SH-SY5Y (cell line): ENCODE measurements around the gene DIPK1C.

Experiments used
- GATA2 ChIP-seq: IDR thresholded peaks from 2 replicates; pipeline ENCODE4 v1.6.1; 2011; ENCODE audit warnings: mild to moderate bottlenecking, low read depth, low read length
- GATA3 ChIP-seq: IDR thresholded peaks from 2 replicates; pipeline ENCODE4 v1.6.1; 2011; ENCODE audit warnings: low read depth, mild to moderate bottlenecking, low read length, moderate library complexity

Gene DIPK1C

DNA sequence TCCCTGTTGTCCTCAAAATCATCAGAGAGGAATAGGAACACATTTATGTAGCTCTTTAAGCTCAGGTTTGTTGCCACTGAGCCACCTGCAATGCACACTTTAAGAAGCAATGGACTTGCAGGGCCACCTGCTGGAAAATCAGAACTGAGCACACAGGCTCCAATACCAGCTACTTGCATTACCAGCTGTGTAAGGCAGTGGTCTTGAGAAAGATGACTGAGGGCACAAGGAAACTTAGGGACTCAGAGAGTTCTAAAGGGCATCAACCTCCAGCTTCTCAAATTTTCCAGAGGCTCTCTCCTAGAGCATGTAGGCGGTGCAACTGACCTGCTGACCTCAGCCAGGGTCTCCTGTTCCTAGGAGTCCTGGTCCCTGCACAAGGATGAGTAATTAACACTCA is 36.6 kb upstream of the DIPK1C start:
- TF ChIP-seq GATA3, result no peak
- TF ChIP-seq GATA2, result no peak

- TF ChIP-seq GATA3 (no peak), GATA2 (no peak)
Observed at GRCh38 chr18:74492259-74492658, 35.2 kb upstream of the DIPK1C start.

DNA sequence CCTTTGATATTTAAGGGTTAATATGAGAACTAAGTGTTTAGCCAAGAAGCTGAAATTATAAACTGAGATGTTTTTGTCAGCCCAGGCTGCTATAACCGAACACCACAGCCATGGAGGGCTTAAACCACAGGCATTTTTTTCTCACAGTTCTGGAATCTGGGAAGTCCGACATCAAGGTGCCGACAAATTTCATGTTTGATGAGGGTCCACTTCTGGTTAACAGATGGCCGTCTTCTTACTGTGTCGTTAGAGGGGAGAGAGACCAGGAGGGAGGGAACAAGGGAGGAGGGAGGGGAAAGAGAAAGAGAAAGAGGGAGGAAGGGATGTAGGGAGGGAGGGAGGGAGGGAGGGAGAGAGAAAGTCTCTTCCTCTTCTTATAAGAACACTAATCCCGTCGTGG is 32.6 kb upstream of the DIPK1C start:
- TF ChIP-seq GATA2, result no peak
- TF ChIP-seq GATA3, result no peak

DNA sequence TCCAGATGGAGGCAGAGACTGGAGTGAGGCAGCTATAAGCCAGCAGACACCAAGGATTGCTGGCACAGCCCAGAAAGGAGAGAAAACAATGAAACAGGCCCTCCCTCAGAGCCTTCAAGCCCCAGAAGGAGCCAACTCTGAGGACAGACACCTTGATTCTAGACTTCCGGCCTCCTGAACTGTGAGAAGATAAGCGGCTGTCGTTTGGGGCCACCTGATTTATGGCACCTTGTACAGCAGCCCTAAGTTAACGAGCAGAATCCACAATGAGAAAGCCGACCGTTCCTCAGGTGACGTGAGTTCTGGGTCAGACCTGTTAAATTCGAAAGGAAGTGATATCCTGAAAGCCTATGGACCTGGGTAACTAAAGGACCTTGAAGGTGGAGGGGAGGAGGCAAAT is 31.8 kb upstream of the DIPK1C start:
- no peak for TF ChIP-seq GATA3
- TF ChIP-seq GATA2, result no peak

GRCh38 chr18:74488354-74488753 is 31.2 kb upstream of the DIPK1C start:
- no peak for TF ChIP-seq GATA3
- TF ChIP-seq GATA2, result no peak

DNA sequence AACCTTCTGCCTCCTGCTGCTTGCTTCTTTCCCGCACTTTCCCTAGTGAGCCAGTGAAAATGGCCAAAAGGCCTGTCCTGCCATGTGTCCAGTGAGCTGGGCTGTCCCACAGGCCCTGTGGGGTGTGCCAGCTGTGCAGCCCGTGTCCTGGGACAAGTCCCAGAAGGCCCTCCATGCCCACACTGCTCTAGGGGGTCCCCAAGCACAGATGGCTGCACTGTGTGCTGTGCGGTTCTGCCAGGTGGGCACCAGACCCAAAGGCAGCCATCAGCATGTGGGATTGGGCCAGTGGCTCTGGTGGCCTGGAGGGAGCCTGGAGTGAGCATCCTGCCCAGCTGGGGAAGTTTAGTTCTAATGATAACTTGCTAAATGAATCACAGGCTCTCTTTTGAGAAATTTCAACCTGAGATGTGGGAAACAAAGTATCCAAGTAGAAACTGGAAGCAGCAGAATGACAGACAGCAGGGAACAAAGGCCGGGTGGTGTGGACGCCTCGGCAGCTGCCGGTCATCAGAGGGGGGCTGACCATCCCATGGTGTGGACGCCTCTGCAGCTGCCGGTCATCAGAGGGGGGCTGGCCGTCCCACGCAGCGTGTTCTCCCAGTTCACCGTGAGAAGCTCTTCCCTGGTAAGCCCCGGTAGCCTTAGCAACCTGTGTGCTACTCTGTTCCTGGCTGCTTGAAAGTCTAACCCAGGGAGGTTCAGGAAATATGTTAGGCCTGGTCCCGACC is 29.2 kb upstream of the DIPK1C start:
- no peak for TF ChIP-seq GATA3

- TF ChIP-seq GATA2 (no peak), GATA3 (no peak)
Observed at GRCh38 chr18:74482697-74483096, 25.6 kb upstream of the DIPK1C start.

DNA sequence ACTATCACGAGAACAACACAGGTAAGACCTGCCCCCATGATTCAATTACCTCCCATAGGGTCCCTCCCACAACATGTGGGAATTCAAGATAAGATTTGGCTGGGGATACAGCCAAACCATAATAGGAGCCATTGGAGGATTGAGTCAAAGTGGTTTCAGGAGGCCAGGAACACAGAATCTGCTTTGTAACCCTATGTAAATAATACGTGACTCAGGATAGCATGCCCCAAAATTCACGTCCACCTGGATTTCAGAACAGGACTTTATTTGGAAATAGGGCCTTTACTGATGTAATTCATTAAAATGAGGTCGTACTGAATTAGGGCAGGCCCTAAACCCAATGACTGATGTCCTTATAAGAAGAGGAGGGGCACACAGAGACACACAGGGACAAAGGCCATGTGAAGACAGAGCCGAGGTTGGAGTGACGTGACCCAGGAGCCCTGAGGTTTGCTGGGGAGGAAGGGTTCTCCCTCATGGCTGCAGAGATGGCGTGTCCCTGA is 23.1 kb upstream of the DIPK1C start:
- TF ChIP-seq GATA2, result no peak
- no peak for TF ChIP-seq GATA3

- no peak for TF ChIP-seq GATA3
Observed at GRCh38 chr18:74479486-74480148, 22.5 kb upstream of the DIPK1C start.

DNA sequence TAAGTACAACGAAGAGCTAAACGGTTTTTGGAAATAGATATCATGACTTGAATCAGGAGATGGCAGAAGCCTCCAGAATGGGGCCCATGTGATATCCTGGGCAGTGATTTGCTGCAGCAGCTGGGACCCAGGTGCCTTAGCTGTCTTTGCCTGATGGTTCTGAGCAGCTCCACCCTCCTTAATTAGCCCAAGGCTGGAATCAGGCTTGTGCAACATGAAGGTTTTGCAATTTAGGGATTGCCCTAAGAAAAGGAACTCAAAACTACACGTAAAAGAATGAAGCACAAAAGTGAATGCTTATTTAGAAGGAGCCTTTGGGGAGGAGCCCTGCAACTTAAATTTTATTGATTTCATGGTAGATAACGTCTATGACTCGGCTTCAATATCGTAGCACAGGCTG is 21.8 kb upstream of the DIPK1C start:
- TF ChIP-seq GATA2 (no peak), GATA3 (no peak)

DNA sequence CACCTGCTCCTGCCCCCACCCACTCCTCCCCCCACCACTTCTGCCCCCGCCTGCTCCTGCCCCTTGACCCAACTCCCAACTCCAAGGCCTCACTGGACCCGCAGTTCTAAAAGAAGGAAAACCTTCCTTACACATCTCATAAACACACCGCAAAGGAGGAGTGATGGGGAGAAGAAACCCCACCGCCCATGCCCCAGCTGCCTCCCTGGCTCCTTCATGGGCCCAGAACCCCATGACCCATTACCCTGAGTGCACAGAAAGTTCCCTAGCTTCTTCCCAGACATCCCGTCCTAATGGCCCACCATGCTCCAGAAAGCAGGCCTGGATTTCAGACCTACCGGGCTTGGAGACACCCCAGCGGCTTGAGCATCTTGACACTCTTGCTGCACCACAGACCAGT is 21.2 kb upstream of the DIPK1C start:
- TF ChIP-seq GATA2, result no peak
- no peak for TF ChIP-seq GATA3

GRCh38 chr18:74477771-74478170 is 20.7 kb upstream of the DIPK1C start:
- TF ChIP-seq GATA2 (no peak), GATA3 (no peak)

GRCh38 chr18:74476140-74476539 is 19.0 kb upstream of the DIPK1C start:
- TF ChIP-seq GATA2, result no peak
- no peak for TF ChIP-seq GATA3

GRCh38 chr18:74473976-74474640 is 17.0 kb upstream of the DIPK1C start:
- TF ChIP-seq GATA2 (no peak), GATA3 (no peak)

DNA sequence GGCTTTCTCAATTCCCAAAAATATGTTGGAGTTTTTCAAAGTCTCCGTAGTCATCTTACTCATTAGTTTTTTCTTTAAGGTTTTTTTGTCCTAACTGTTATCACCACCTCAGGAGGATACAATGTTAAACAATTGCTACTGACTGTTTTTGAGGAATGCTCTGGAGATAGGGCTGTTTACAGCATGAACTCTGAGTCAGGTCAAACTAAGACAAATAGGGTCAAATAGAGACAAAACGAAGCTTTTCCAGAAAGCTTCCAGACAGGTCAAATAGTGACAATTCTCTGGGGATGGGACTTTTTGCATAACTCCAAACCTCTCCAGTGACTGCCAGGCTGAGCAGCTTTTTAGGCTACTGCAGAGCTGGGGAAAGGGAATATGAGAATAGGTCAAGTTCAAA is 15.2 kb upstream of the DIPK1C start:
- TF ChIP-seq GATA2, result no peak
- no peak for TF ChIP-seq GATA3
